ENCODE data around the gene ANKHD1.

Gene ANKHD1

GRCh38 chr5:140567871-140568270, 166.2 kb downstream of the ANKHD1 start:
- DNase-seq (ENCODE audit: extremely low read depth, insufficient read length) = no peak
- H3K4me3 ChIP-seq (replicated peaks; ENCODE audit: low read depth, low read length) = no peak overlapping the region
- no peaks in the 10 kb centered on the region for H3K27me3 ChIP-seq (replicated peaks; ENCODE audit: control insufficient read depth, insufficient read depth, low read length)
- TF ChIP-seq CTCF (IDR thresholded peaks at IDR 0.05; ENCODE audit: insufficient read depth, low read length, poor library complexity, severe bottlenecking) = no peak
- peaks cover 17% of the 10 kb centered on the region for H3K36me3 ChIP-seq (ENCODE audit: control insufficient read depth, insufficient read depth, low read length)

- peaks cover 17% of the 10 kb centered on the region for H3K36me3 ChIP-seq (ENCODE audit: control insufficient read depth, insufficient read depth, low read length)
- TF ChIP-seq CTCF (IDR thresholded peaks at IDR 0.05; ENCODE audit: insufficient read depth, low read length, poor library complexity, severe bottlenecking) = no peak
Observed at GRCh38 chr5:140568443-140569063, 166.9 kb downstream of the ANKHD1 start.

GRCh38 chr5:140569197-140569596, 167.6 kb downstream of the ANKHD1 start:
- no peaks in the 10 kb centered on the region for H3K27me3 ChIP-seq (replicated peaks; ENCODE audit: control insufficient read depth, insufficient read depth, low read length)
- TF ChIP-seq CTCF (IDR thresholded peaks at IDR 0.05; ENCODE audit: insufficient read depth, low read length, poor library complexity, severe bottlenecking) = no peak
- peaks cover 17% of the 10 kb centered on the region for H3K36me3 ChIP-seq (ENCODE audit: control insufficient read depth, insufficient read depth, low read length)
- DNase-seq (ENCODE audit: extremely low read depth, insufficient read length) = no peak
- no peak overlapping the region for H3K4me3 ChIP-seq (replicated peaks; ENCODE audit: low read depth, low read length)

More at GRCh38 chr5:140568443-140569063, 166.9 kb downstream of the ANKHD1 start:
- no peak for DNase-seq (ENCODE audit: extremely low read depth, insufficient read length)
- H3K4me3 ChIP-seq (replicated peaks; ENCODE audit: low read depth, low read length) = no peak overlapping the region
- H3K27me3 ChIP-seq (replicated peaks; ENCODE audit: control insufficient read depth, insufficient read depth, low read length) = no peaks in the 10 kb centered on the region

GRCh38 chr5:140570058-140570457, 168.4 kb downstream of the ANKHD1 start:
- no peaks in the 10 kb centered on the region for H3K27me3 ChIP-seq (replicated peaks; ENCODE audit: control insufficient read depth, insufficient read depth, low read length)
- peaks cover 17% of the 10 kb centered on the region for H3K36me3 ChIP-seq (ENCODE audit: control insufficient read depth, insufficient read depth, low read length)
- H3K4me3 ChIP-seq (replicated peaks; ENCODE audit: low read depth, low read length) = no peak overlapping the region
- no peak for DNase-seq (ENCODE audit: extremely low read depth, insufficient read length)
- TF ChIP-seq CTCF (IDR thresholded peaks at IDR 0.05; ENCODE audit: insufficient read depth, low read length, poor library complexity, severe bottlenecking) = no peak

GRCh38 chr5:140570488-140570887, 168.9 kb downstream of the ANKHD1 start:
- DNase-seq (ENCODE audit: extremely low read depth, insufficient read length) = no peak
- no peak for TF ChIP-seq CTCF (IDR thresholded peaks at IDR 0.05; ENCODE audit: insufficient read depth, low read length, poor library complexity, severe bottlenecking)
- Histone ChIP-seq H3K27me3 (replicated peaks; ENCODE audit: control insufficient read depth, insufficient read depth, low read length) (no peaks in the 10 kb centered on the region), H3K36me3 (ENCODE audit: control insufficient read depth, insufficient read depth, low read length) (peaks cover 17% of the 10 kb centered on the region), H3K4me3 (replicated peaks; ENCODE audit: low read depth, low read length) (no peak overlapping the region)

GRCh38 chr5:140571105-140571504, 169.5 kb downstream of the ANKHD1 start:
- TF ChIP-seq CTCF (IDR thresholded peaks at IDR 0.05; ENCODE audit: insufficient read depth, low read length, poor library complexity, severe bottlenecking) = no peak
- no peak for DNase-seq (ENCODE audit: extremely low read depth, insufficient read length)
- H3K27me3 ChIP-seq (replicated peaks; ENCODE audit: control insufficient read depth, insufficient read depth, low read length) = no peaks in the 10 kb centered on the region
- no peak overlapping the region for H3K4me3 ChIP-seq (replicated peaks; ENCODE audit: low read depth, low read length)
- peaks cover 17% of the 10 kb centered on the region for H3K36me3 ChIP-seq (ENCODE audit: control insufficient read depth, insufficient read depth, low read length)

All from GM06990 (cell line).